Umbilical cord (tissue), 2 donors: ENCODE measurements around the gene SLC6A20. TPM values are rescaled to one million over a fixed set of nuclear protein-coding genes. Genes with fewer than 3 reads are reported as not detected.

Source experiments
- DNase-seq: peaks from one replicate; pipeline ENCODE4 v3.0.0-alpha.2; 2015; ENCODE audit warnings: low spot score
- total RNA-seq: library from RNA; depleted of rRNA; stranded (reverse); fragments of >200 nt; gene quantifications from one replicate; pipeline ENCODE4 v1.2.3, GENCODE V29; 2014; ENCODE audit warnings: low replicate concordance; ENCODE audit not compliant: insufficient read depth

The SLC6A20 gene
- total RNA-seq, 1 donor from 2014 or later: 2.9 TPM

DNA sequence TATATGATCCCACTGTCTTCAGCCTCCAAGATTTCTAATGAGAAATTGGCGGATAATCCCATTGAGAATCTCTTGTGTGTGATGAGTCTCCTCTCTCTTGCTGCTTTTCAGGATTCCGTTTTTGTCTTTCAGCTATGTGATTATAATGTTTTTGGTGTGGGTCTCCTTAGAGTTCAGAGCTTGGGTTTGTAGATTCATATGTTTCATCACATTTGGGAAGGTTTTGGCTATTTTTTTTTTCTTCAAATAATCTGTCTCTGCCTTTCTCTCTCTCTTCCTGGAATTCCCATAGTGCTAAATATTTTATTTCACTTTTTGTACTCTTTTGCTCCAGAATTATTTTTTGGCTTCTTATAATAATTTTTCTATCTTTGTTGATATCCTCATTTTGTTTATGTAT, 66.7 kb downstream of the SLC6A20 start:
- no peak for DNase-seq

DNA sequence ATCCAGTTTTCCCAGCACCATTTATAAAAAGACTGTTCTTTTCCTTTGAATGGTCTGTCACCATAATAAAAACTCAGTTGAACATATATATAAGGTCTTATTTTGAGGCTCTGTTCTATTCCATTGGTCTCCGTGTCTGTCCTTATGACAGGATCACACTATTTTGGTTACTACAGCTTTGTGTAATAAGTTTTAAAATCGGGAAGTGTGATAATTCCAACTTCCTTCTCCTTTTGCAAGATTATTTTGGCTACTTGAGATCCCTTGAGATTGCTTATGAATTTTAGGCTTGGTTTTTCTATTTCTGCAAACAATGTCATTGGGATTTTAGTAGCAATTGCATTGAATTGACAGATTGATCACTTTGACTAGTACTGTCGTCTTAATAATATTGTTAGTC, 71.4 kb downstream of the SLC6A20 start:
- DNase-seq: no peak

DNA sequence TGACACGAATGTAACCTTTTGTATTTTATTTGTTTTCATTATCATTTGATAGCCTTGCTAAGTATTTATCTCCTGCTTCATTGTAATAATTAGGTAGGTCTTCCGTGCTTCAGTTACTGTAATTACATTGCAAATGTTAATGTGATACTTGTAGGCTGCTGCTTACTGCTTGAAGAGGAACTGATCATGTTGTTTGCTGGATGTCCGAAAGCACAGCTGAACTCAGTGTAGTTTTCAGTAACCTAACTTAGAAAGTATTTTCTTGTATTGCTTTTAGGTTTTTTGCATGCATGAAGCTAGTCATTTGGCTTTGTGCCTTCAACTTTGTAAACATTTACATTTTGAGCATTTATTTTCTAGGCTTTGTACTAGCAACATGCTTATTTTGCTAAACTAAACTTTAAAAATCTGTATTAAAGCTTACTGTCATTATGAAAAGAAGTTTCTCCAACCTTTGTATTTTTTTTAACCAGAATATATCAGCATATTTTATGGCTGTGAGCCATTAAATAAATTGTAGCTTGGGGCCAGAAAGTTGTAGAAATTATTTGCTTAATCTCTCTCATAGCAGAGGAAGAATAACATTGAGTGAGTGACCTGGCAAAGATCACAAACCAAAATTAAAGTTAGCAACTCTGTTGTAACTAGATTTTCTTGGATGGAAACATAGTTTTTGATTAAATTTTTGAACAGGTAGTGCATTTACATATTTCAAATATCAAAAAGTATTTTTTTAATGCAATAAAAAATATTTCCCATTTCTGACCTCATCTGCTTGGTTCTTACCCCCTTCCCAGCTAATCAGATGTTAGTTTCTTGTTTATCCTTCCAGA, 76.5 kb downstream of the SLC6A20 start:
- no peak for DNase-seq

- DNase-seq: no peak
Measured at GRCh38 chr3:45716790-45717336, 79.5 kb downstream of the SLC6A20 start.

GRCh38 chr3:45715945-45716344, 80.4 kb downstream of the SLC6A20 start:
- DNase-seq: no peak

GRCh38 chr3:45712434-45713110, 83.8 kb downstream of the SLC6A20 start:
- DNase-seq: no peak

DNA sequence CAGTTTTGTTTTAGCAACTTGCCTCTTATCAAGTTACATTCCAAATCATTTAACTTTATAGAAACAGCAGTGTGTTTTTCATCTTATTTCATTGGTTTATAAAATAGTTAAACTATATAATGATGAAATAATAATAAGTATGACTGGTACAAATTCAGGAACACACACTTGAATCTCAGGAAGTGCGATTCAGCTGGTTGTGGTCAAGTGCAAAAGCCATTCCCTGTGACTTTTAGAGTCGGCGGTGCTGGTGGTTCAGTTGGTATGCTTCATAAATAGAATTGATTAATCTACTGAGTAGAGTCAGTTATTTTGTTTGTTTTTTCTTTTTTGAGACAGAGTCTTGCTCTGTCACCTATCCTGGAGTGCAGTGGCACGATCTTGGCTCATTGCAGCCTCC, 84.4 kb downstream of the SLC6A20 start:
- DNase-seq: no peak

DNA sequence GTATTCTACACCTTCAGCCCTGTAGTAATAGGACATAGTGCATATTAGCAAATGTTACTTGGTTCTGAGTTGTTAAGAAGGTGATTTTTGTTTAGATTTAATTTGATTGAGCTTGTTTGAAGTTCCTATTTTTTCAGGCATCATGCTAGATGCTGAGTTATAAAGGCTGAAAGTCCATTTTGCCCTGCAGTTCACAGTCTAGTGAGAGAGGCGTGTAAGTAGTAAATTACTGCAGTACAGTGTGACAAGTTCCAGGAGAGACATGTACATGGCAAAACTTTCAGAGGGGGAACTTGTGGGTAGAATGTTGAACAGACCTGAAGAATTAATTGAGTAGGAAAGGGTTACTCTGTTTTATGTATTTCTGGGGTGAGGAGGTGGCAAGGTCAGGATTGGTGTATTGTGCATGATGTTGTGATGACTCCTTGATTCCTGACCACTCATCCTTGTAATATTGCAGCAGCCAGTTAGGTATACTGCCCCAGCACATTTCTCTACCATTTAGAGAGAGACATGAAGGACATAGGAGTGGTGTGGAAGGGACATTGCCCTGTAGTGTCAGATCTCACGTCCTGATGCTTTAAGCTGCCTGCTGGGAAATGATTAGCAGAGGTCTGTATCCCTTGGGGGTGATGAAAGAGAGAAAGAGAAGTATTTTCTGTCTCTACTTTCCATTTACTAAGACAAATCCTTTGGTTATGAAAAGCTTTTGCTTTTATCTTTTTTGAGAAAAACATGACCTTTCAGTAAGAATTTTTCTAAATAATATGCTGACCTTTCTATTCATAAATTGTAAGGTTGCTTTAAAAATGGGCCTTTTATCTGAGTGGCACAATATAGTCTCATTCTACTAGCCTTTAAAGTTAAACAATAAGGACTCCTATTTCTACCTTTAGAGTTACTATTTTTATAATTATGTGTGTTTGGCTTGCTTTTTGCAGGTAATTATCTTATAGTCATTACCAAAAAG, 90.2 kb downstream of the SLC6A20 start:
- DNase-seq: no peak

Other genes with a start within 250 kb of the SLC6A20 start
- 14.9 TPM for gene LIMD1, start 201.8 kb downstream of the SLC6A20 start, total RNA-seq
- 50.8 TPM for gene SACM1L, start 107.1 kb downstream of the SLC6A20 start, total RNA-seq
- 40.0 TPM for gene LZTFL1, start 45.6 kb upstream of the SLC6A20 start, total RNA-seq
- 0.48 TPM for gene CCR9, start 90.0 kb upstream of the SLC6A20 start, total RNA-seq
- gene CXCR6, start 146.9 kb upstream of the SLC6A20 start, total RNA-seq: 2.2 TPM
- 26.7 TPM for gene FYCO1, start 199.3 kb upstream of the SLC6A20 start, total RNA-seq
- gene XCR1, start 230.9 kb upstream of the SLC6A20 start, total RNA-seq: 0.24 TPM